MM.1S (cell line): Measurements from ENCODE around the gene TARDBP.

Experiments used
- DNase-seq: peaks from one replicate; pipeline ENCODE4 v3.0.0-alpha.2; 2015
- H2AFZ ChIP-seq: fragments of 300-600 bp; sonication (generic); 2 replicates; pipeline ENCODE4 v1.6.0; 2016; ENCODE audit warnings: antibody characterized with exemption, low read length
- H3F3A ChIP-seq: fragments of 300-600 bp; sonication (generic); 2 replicates; pipeline ENCODE4 v1.6.1; 2016; ENCODE audit warnings: mild to moderate bottlenecking, antibody characterized with exemption, low read length, moderate library complexity, mixed read lengths; ENCODE audit not compliant: insufficient read depth
- H3K27ac ChIP-seq: fragments of 300-600 bp; sonication (generic); 2 replicates; pipeline ENCODE4 v1.5.1; 2016; ENCODE audit warnings: mild to moderate bottlenecking, low read length
- H3K27me3 ChIP-seq: fragments of 300-600 bp; sonication (generic); replicated peaks from 2 replicates; pipeline ENCODE4 v1.6.0; 2016; ENCODE audit warnings: low read length; ENCODE audit not compliant: insufficient read depth
- H3K36me3 ChIP-seq: fragments of 300-600 bp; sonication (generic); replicated peaks from 2 replicates; pipeline ENCODE4 v1.6.1; 2016; ENCODE audit warnings: mild to moderate bottlenecking, low read length, mixed read lengths; ENCODE audit not compliant: insufficient read depth
- H3K4me1 ChIP-seq: fragments of 300-600 bp; sonication (generic); 2 replicates; pipeline ENCODE4 v1.6.1; 2016; ENCODE audit warnings: low read length, mixed read lengths
- H3K4me2 ChIP-seq: fragments of 300-600 bp; sonication (generic); 2 replicates; pipeline ENCODE4 v1.6.0; 2016; ENCODE audit warnings: low read depth, low read length
- H3K4me3 ChIP-seq: fragments of 300-600 bp; sonication (generic); 2 replicates; pipeline ENCODE4 v1.5.1; 2016; ENCODE audit warnings: low read length, mixed read lengths
- H3K79me2 ChIP-seq: fragments of 300-600 bp; sonication (generic); 2 replicates; pipeline ENCODE4 v1.6.1; 2016; ENCODE audit warnings: mixed run types, low read length, mixed read lengths
- H3K9ac ChIP-seq: fragments of 300-600 bp; sonication (generic); 2 replicates; pipeline ENCODE4 v1.6.1; 2016; ENCODE audit warnings: low read length, mixed read lengths
- H3K9me2 ChIP-seq: fragments of 300-600 bp; sonication (generic); replicated peaks from 2 replicates; pipeline ENCODE4 v1.6.1; 2016; ENCODE audit warnings: mild to moderate bottlenecking, low read length, mixed read lengths; ENCODE audit not compliant: insufficient read depth
- H3K9me3 ChIP-seq: fragments of 300-600 bp; sonication (generic); replicated peaks from 2 replicates; pipeline ENCODE4 v1.6.1; 2016; ENCODE audit warnings: mild to moderate bottlenecking, low read length, mixed read lengths; ENCODE audit not compliant: insufficient read depth
- H4K20me1 ChIP-seq: fragments of 300-600 bp; sonication (generic); 2 replicates; pipeline ENCODE4 v1.6.1; 2016; ENCODE audit warnings: mild to moderate bottlenecking, low read length, moderate library complexity, mixed read lengths; ENCODE audit not compliant: insufficient read depth
- CTCF ChIP-seq: fragments of 300-600 bp; sonication (generic); IDR thresholded peaks from 2 replicates; pipeline ENCODE4 v1.5.1; 2016; ENCODE audit warnings: antibody characterized with exemption, low read length, mixed read lengths
- EZH2 ChIP-seq: fragments of 300-600 bp; sonication (generic); optimal IDR thresholded peaks from 2 replicates; pipeline ENCODE3; 2017; ENCODE audit warnings: low read depth, mild to moderate bottlenecking, antibody characterized with exemption, low read length, mixed read lengths
- EZH2phosphoT487 ChIP-seq: fragments of 300-600 bp; sonication (generic); IDR thresholded peaks from 2 replicates; pipeline ENCODE4 v1.6.1; 2018; ENCODE audit warnings: antibody characterized with exemption, low read length

TARDBP gene

DNA sequence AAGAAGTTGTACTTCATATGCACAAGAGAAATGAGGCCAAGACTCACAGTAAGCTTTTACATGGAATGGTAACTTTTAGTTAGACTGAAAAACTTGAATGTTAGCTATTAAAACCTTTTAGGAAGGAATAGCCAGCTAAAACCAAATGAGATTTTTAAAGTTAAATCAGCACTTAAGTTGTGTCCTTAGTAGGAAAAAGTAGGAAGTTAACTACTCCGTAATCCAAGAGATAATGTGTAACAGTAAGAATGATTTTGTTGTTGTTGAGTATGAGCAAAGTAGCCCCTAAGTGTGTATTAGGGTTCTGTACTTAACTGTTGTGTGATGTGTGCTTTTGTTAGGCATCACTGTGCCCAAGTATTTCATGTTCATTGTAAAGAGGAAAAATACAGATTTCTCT lies 13.2 kb downstream of the TARDBP start:
- Histone ChIP-seq H3K4me2 (no peak overlapping the region), H4K20me1 (no peaks in the 10 kb centered on the region), H3K4me1 (no peaks in the 10 kb centered on the region), H3K27ac (no peak overlapping the region), H3K79me2 (no peaks in the 10 kb centered on the region), H3F3A (no peaks in the 10 kb centered on the region; the same call in 1 of the 2 replicates), H3K9me3 (no peaks in the 10 kb centered on the region), H3K9me2 (no peaks in the 10 kb centered on the region), H3K4me3 (no peak overlapping the region), H2AFZ (no peak overlapping the region), H3K36me3 (peaks cover 26% of the 10 kb centered on the region), H3K9ac (no peak overlapping the region), H3K27me3 (no peaks in the 10 kb centered on the region)
- no peak for TF ChIP-seq CTCF
- TF ChIP-seq EZH2phosphoT487: no peak
- TF ChIP-seq EZH2: no peak
- no peak for DNase-seq

DNA sequence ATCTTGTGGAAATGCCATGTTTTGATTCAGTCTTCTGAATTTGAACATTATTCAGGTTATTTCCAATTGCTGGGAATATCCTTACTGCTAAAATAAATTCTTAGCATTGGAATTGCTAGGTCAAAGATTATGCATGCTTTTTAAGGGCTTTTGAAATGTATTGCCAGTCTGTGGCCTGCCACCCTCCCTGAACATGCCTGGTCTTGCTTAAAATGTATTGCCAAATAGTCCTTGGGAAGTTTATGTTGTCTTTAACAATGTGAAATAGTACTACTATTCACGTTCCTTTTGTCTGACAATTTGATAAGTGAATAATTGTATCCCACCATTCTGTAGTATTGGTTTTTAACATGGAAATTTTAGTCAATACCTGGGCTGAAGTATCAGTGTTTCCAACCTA lies 13.6 kb downstream of the TARDBP start:
- Histone ChIP-seq H3K4me1 (no peaks in the 10 kb centered on the region), H4K20me1 (no peaks in the 10 kb centered on the region), H3K4me2 (no peak overlapping the region), H3K79me2 (no peaks in the 10 kb centered on the region), H3K36me3 (peaks cover 26% of the 10 kb centered on the region), H3F3A (no peaks in the 10 kb centered on the region; the same call in 1 of the 2 replicates), H3K9me2 (no peaks in the 10 kb centered on the region), H2AFZ (no peak overlapping the region), H3K4me3 (no peak overlapping the region), H3K9me3 (no peaks in the 10 kb centered on the region), H3K27me3 (no peaks in the 10 kb centered on the region), H3K9ac (no peak overlapping the region), H3K27ac (no peak overlapping the region)
- no peak for TF ChIP-seq EZH2phosphoT487
- no peak for TF ChIP-seq CTCF
- TF ChIP-seq EZH2: no peak
- DNase-seq: no peak

DNA sequence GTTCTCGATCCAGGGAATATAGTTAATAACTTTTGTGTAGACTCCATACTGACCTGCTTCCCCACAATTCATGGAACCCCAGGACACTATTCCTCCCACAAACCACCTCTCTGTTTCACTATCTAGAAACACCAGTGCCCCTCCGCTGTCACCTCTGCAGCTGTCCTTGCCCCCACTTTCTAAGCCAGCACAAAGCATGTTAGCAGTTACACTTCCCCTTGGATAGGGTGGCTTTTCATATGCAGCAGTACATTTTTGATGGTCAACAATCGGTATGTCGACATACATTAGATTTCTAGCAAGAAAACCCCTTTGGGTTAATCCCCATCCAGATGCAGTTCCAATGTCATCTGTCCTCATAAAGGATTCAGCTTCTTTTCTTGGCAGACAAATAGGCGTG lies 14.4 kb downstream of the TARDBP start:
- H4K20me1 ChIP-seq: no peaks in the 10 kb centered on the region
- H3K27ac ChIP-seq: no peak overlapping the region
- no peak overlapping the region for H3K9ac ChIP-seq
- H3F3A ChIP-seq: no peaks in the 10 kb centered on the region; the same call in 1 of the 2 replicates
- peaks cover 22% of the 10 kb centered on the region for H3K36me3 ChIP-seq
- H3K4me2 ChIP-seq: no peak overlapping the region
- no peaks in the 10 kb centered on the region for H3K79me2 ChIP-seq
- H3K4me3 ChIP-seq: no peak overlapping the region
- H3K27me3 ChIP-seq: no peaks in the 10 kb centered on the region
- TF ChIP-seq EZH2: no peak
- TF ChIP-seq EZH2phosphoT487: no peak
- TF ChIP-seq CTCF: no peak
- H3K4me1 ChIP-seq: no peaks in the 10 kb centered on the region
- H2AFZ ChIP-seq: no peak overlapping the region
- DNase-seq: no peak
- no peaks in the 10 kb centered on the region for H3K9me2 ChIP-seq
- no peaks in the 10 kb centered on the region for H3K9me3 ChIP-seq
